ENCODE data around the gene GALNT2.

Gene GALNT2

DNA sequence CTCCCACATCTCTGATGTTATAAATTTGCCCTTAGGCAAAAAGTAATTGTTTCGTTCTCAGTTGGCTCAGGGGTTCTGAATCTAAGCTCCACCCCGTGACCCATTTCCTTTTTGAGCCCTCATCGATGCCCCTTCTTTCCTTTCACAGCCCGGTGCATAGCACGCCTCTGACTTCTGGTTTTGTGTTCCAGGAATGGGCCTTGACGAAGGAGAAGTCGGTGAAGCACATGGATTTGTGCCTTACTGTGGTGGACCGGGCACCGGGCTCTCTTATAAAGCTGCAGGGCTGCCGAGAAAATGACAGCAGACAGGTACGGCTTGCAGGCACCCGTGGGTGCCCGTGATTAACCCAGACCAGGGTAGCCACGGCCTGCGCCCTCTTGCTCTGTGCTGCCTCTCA is 207.2 kb downstream of the GALNT2 start:
- Histone ChIP-seq H3K9me3 (ENCODE audit: severe bottlenecking) (no peaks in the 10 kb centered on the region), H3K36me3 (peaks cover 28% of the 10 kb centered on the region), H3K27ac (no peak overlapping the region), H3K27me3 (ENCODE audit: insufficient read depth, low read depth, severe bottlenecking) (no peaks in the 10 kb centered on the region), H3K4me3 (ENCODE audit: low read depth, low read length) (no peak overlapping the region)
- no peak for DNase-seq
- TF ChIP-seq CTCF (IDR thresholded peaks at IDR 0.05; ENCODE audit: low read depth, low read length), result no peak

- Histone ChIP-seq H3K36me3 (peaks cover 41% of the 10 kb centered on the region), H3K4me3 (ENCODE audit: low read depth, low read length) (no peak overlapping the region), H3K27ac (no peak overlapping the region), H3K27me3 (ENCODE audit: insufficient read depth, low read depth, severe bottlenecking) (no peaks in the 10 kb centered on the region), H3K9me3 (ENCODE audit: severe bottlenecking) (no peaks in the 10 kb centered on the region)
- TF ChIP-seq CTCF (IDR thresholded peaks at IDR 0.05; ENCODE audit: low read depth, low read length), result peak; percentile 14; the same call in 1 of the 2 replicates
- peak; percentile 11 for DNase-seq
Measured at GRCh38 chr1:230276401-230276800, 209.4 kb downstream of the GALNT2 start.

DNA sequence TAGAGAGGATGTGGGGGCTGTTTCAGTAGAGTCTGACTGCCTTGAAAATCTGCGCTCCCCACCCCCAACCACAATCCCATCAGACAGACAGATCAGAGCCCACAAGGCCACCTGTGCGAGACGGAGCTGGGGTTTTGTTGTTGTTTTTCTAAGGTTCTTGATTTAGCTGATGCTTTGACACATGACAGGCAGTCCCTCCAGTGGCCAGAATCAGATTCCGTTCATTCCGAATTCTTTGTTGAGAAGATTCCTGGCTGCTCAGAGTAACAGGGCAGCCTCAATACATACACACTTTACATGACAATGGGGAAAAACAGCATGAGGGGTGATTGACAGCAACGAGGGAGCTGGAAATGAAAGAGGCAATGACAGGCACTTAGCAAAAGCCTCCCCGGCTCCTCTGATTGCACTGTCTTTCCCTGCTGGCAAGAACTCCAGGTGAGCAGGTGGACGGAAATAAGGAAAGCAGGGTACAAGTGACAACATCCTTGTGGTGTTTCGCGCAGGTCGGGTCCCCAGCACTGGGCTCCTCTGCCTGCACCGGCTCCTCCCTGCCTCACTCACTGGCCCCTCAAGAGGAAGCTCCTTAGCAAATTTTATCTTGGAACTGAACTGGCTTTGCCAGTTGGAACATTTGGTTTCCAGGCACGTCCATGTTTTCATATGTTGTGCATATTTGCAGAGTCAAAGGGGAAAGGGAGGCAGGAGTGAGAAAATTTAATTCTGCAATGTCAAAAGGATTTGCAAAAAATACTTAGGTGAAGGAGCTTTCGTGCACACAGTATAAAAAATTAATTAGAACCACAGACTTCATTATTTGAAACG is 210.4 kb downstream of the GALNT2 start:
- peak; percentile 25 for DNase-seq
- H3K36me3 ChIP-seq, result peaks cover 41% of the 10 kb centered on the region
- no peak overlapping the region for H3K27ac ChIP-seq
- no peak for TF ChIP-seq CTCF (IDR thresholded peaks at IDR 0.05; ENCODE audit: low read depth, low read length)
- no peaks in the 10 kb centered on the region for H3K27me3 ChIP-seq (ENCODE audit: insufficient read depth, low read depth, severe bottlenecking)
- H3K4me3 ChIP-seq (ENCODE audit: low read depth, low read length), result no peak overlapping the region
- H3K9me3 ChIP-seq (ENCODE audit: severe bottlenecking), result no peaks in the 10 kb centered on the region

- H3K4me3 ChIP-seq (ENCODE audit: low read depth, low read length), result no peak overlapping the region
- no peaks in the 10 kb centered on the region for H3K9me3 ChIP-seq (ENCODE audit: severe bottlenecking)
- H3K27me3 ChIP-seq (ENCODE audit: insufficient read depth, low read depth, severe bottlenecking), result no peaks in the 10 kb centered on the region
- no peak for TF ChIP-seq CTCF (IDR thresholded peaks at IDR 0.05; ENCODE audit: low read depth, low read length)
- DNase-seq, result peak; percentile 5
- peaks cover 45% of the 10 kb centered on the region for H3K36me3 ChIP-seq
- H3K27ac ChIP-seq, result no peak overlapping the region
Measured at GRCh38 chr1:230278376-230278775, 211.3 kb downstream of the GALNT2 start.

GRCh38 chr1:230278871-230279582 is 212.0 kb downstream of the GALNT2 start:
- Histone ChIP-seq H3K4me3 (ENCODE audit: low read depth, low read length) (no peak overlapping the region), H3K27ac (no peak overlapping the region), H3K36me3 (peaks cover 45% of the 10 kb centered on the region), H3K9me3 (ENCODE audit: severe bottlenecking) (no peaks in the 10 kb centered on the region), H3K27me3 (ENCODE audit: insufficient read depth, low read depth, severe bottlenecking) (no peaks in the 10 kb centered on the region)
- DNase-seq, result peak; percentile 4
- TF ChIP-seq CTCF (IDR thresholded peaks at IDR 0.05; ENCODE audit: low read depth, low read length), result no peak
